Measurements from ENCODE around the gene RPL31.

- TF ChIP-seq CTCF (conservative IDR thresholded peaks at IDR 0.05) = no peak
- TF ChIP-seq ZFX (IDR thresholded peaks at IDR 0.05) = no peak
Measured at GRCh38 chr2:101047774-101048173, 45.7 kb downstream of the RPL31 start.

All from C4-2B (cell line).